Measurements from ENCODE around the gene YPEL5. TPM values are rescaled to one million over a fixed set of nuclear protein-coding genes. Genes with fewer than 3 reads are reported as not detected.

Gene YPEL5
- total and polyA plus RNA-seq, 2 donors (not counting 1 experiment from before 2014, with no cell fraction given), result 94.7 to 159 TPM

GRCh38 chr2:30150786-30151185 lies 4.0 kb downstream of the YPEL5 start:
- no peaks in the 10 kb centered on the region for H3K36me3 ChIP-seq (ENCODE audit: control insufficient read depth, insufficient read depth, low read length)
- no peak for TF ChIP-seq CTCF (conservative IDR thresholded peaks at IDR 0.05 in 1 of 2, IDR thresholded peaks at IDR 0.05 in 1 of 2; ENCODE audit: low read depth in 1 of 2, low read length in 2 of 2)
- no peak for TF ChIP-seq EZH2 (IDR thresholded peaks at IDR 0.05; ENCODE audit: low read length, missing control alignments)
- H3K4me1 ChIP-seq (ENCODE audit: control insufficient read depth, extremely low read depth, insufficient read depth, low read length), result peaks cover 7% of the 10 kb centered on the region

GRCh38 chr2:30152385-30152784 lies 5.6 kb downstream of the YPEL5 start:
- no peak overlapping the region for H3K27ac ChIP-seq (ENCODE audit: insufficient read depth, low read length)
- TF ChIP-seq EZH2 (IDR thresholded peaks at IDR 0.05; ENCODE audit: low read length, missing control alignments) (no peak), CTCF (conservative IDR thresholded peaks at IDR 0.05 in 1 of 2, IDR thresholded peaks at IDR 0.05 in 1 of 2; ENCODE audit: low read depth in 1 of 2, low read length in 2 of 2) (no peak)
- no peaks in the 10 kb centered on the region for H4K20me1 ChIP-seq (ENCODE audit: control insufficient read depth, extremely low read depth, insufficient read depth, low read length)
- H3K79me2 ChIP-seq (ENCODE audit: control insufficient read depth, insufficient read depth, low read length), result peaks cover 6% of the 10 kb centered on the region
- peaks cover 5% of the 10 kb centered on the region for H3K4me1 ChIP-seq (ENCODE audit: control insufficient read depth, extremely low read depth, insufficient read depth, low read length)
- H2AFZ ChIP-seq (ENCODE audit: low read length), result no peak overlapping the region
- no peak overlapping the region for H3K9ac ChIP-seq (ENCODE audit: insufficient read depth, low read length)
- H3K4me2 ChIP-seq (ENCODE audit: extremely low read depth, insufficient read depth, low read length), result no peak overlapping the region
- no peak overlapping the region for H3K4me3 ChIP-seq (replicated peaks in 1 of 4; ENCODE audit: control extremely low read depth in 1 of 4, insufficient read depth in 1 of 4, low read depth in 3 of 4, low read length in 4 of 4)
- DNase-seq (ENCODE audit: low read depth in 2 of 2), result no peak
- H3K36me3 ChIP-seq (ENCODE audit: control insufficient read depth, insufficient read depth, low read length), result no peaks in the 10 kb centered on the region
- H3K9me3 ChIP-seq (ENCODE audit: control insufficient read depth, insufficient read depth, low read depth, low read length), result no peaks in the 10 kb centered on the region
- H3K27me3 ChIP-seq (ENCODE audit: control insufficient read depth, insufficient read depth, low read length), result no peaks in the 10 kb centered on the region

More at GRCh38 chr2:30150786-30151185, 4.0 kb downstream of the YPEL5 start:
- Histone ChIP-seq H4K20me1 (ENCODE audit: control insufficient read depth, extremely low read depth, insufficient read depth, low read length) (no peaks in the 10 kb centered on the region), H2AFZ (ENCODE audit: low read length) (no peak overlapping the region), H3K4me2 (ENCODE audit: extremely low read depth, insufficient read depth, low read length) (no peak overlapping the region), H3K79me2 (ENCODE audit: control insufficient read depth, insufficient read depth, low read length) (peaks cover 6% of the 10 kb centered on the region), H3K9me3 (ENCODE audit: control insufficient read depth, insufficient read depth, low read depth, low read length) (no peaks in the 10 kb centered on the region), H3K27me3 (ENCODE audit: control insufficient read depth, insufficient read depth, low read length) (no peaks in the 10 kb centered on the region), H3K9ac (ENCODE audit: insufficient read depth, low read length) (no peak overlapping the region), H3K4me3 (replicated peaks in 1 of 4; ENCODE audit: control extremely low read depth in 1 of 4, insufficient read depth in 1 of 4, low read depth in 3 of 4, low read length in 4 of 4) (no peak overlapping the region), H3K27ac (ENCODE audit: insufficient read depth, low read length) (no peak overlapping the region)
- no peak for DNase-seq (ENCODE audit: low read depth in 2 of 2)

- TF ChIP-seq CTCF (conservative IDR thresholded peaks at IDR 0.05 in 1 of 2, IDR thresholded peaks at IDR 0.05 in 1 of 2; ENCODE audit: low read depth in 1 of 2, low read length in 2 of 2) (no peak), EZH2 (IDR thresholded peaks at IDR 0.05; ENCODE audit: low read length, missing control alignments) (no peak)
- H3K36me3 ChIP-seq (ENCODE audit: control insufficient read depth, insufficient read depth, low read length), result peaks cover 2% of the 10 kb centered on the region
- peak in 1 of 2 donors; percentile 55 for DNase-seq (ENCODE audit: low read depth in 2 of 2)
- H3K9me3 ChIP-seq (ENCODE audit: control insufficient read depth, insufficient read depth, low read depth, low read length), result no peaks in the 10 kb centered on the region
- H3K4me1 ChIP-seq (ENCODE audit: control insufficient read depth, extremely low read depth, insufficient read depth, low read length), result peaks cover 2% of the 10 kb centered on the region
- H2AFZ ChIP-seq (ENCODE audit: low read length), result no peak overlapping the region
- H4K20me1 ChIP-seq (ENCODE audit: control insufficient read depth, extremely low read depth, insufficient read depth, low read length), result no peaks in the 10 kb centered on the region
- no peak overlapping the region for H3K27ac ChIP-seq (ENCODE audit: insufficient read depth, low read length)
- no peak overlapping the region for H3K4me3 ChIP-seq (replicated peaks in 1 of 4; ENCODE audit: control extremely low read depth in 1 of 4, insufficient read depth in 1 of 4, low read depth in 3 of 4, low read length in 4 of 4)
- H3K4me2 ChIP-seq (ENCODE audit: extremely low read depth, insufficient read depth, low read length), result no peak overlapping the region
- no peaks in the 10 kb centered on the region for H3K79me2 ChIP-seq (ENCODE audit: control insufficient read depth, insufficient read depth, low read length)
- H3K9ac ChIP-seq (ENCODE audit: insufficient read depth, low read length), result no peak overlapping the region
- H3K27me3 ChIP-seq (ENCODE audit: control insufficient read depth, insufficient read depth, low read length), result no peaks in the 10 kb centered on the region
These were observed 8.4 kb downstream of the YPEL5 start for GRCh38 chr2:30155202-30155601.

All from fibroblast of lung (primary cell).